HG02588 (cell line): ENCODE results near the gene KIF5C.
"Not testable (repeated sequence)": the region's sequence is repeated elsewhere in the genome, so short reads cannot be mapped to it uniquely, and the experiment has no call there.

Experiments
- ATAC-seq: cut with Tn5 transposase; IDR thresholded peaks from one replicate; pipeline ENCODE4 v1.9.1; 2021; ENCODE audit warnings: mild to moderate bottlenecking, moderate library complexity; ENCODE audit not compliant: unreplicated experiment

Gene KIF5C

DNA sequence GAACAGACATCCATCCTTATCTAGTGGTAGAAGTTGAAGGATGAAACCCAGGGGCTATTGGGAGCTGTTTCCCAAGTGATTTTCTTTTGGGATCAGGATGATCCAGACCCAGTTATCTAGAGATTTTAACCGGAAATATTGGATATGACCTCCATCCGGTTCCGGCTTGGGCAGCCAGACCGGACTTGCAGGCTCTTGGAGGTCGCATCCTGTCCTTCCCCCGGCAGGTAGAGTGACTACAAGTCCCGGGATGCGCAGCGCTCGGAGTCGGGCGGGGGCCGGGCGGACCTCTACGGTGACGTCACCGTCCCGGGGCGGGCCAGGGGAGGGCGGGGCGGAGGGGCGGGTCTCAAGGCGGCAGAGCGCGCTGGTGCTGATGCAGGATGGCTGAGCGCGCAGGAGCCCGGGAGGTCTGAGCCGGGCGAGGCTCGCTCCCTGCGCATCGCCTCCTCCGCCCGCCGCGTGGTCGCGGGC is at the start of gene KIF5C:
KIF5C (plus strand) TSS at position 360 of the 474 bp plus-strand sequence. CDS start 391 bp downstream, outside the sequence.
- peak; percentile 93 for ATAC-seq

GRCh38 chr2:148826791-148827190 is 48.2 kb upstream of the KIF5C start:
- no peak for ATAC-seq

- no peak for ATAC-seq
Observed at GRCh38 chr2:148828941-148829340, 46.1 kb upstream of the KIF5C start.

DNA sequence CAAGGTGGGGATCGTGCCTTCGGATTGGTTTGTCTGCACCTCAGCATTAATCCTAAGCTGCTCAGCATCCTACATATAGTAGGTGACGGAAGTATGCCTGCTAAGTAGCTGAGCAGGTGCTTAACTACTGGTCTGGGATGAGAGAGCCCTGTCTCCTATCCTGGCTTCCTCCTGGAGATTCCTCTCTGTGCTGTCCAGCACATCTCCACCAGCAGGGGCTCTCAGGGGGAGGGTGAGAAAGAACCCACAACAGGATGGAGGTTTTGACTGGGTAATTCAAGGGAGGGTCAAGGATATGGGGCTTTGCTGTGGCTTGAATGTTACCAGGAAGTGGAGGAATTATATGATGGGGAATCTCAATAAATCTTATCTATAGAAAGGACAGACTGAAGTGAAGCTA is 45.4 kb upstream of the KIF5C start:
- ATAC-seq: no peak

DNA sequence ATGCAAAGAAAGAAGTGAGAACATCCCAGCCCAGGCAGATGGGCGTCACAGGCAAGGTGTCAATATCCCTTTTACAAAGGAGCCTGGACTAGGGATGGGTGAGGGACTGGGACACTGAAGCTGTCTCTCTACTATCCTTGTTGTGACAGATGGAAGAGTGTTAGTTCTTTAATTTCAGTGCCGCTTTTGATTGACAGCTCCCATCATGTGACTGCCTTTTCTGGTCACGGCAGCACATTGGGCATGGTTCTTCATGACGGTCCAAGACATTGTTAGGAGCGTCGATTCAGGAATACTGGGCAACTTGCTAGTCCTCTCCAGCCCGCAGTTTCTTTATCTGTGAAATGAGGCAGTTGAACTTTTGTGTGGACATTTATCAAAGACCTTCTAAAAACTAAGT is 42.4 kb upstream of the KIF5C start:
- no peak for ATAC-seq

GRCh38 chr2:148842050-148842449 is 33.0 kb upstream of the KIF5C start:
- no peak for ATAC-seq

GRCh38 chr2:148848146-148848545 is 26.9 kb upstream of the KIF5C start:
- no peak for ATAC-seq

DNA sequence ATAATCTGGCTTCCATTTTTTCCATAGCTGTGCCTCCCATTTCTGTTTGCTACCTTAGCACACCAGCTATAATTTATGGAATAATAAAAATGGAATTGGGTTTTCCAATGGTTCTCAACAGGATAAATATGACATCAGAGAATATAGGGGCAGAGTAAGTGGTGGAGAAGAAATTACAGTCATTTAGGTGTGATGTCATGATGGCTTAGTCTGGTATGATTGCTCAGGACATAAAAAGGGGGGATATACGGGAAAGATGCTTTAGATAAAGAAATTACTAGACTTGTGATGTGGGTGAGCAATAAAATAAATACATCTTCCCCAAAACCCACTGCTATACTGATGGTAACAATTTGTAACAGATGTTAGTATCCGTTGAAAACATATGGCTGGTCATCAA is 21.6 kb upstream of the KIF5C start:
- no peak for ATAC-seq

- ATAC-seq: no peak
Observed at GRCh38 chr2:148860037-148860436, 15.0 kb upstream of the KIF5C start.

DNA sequence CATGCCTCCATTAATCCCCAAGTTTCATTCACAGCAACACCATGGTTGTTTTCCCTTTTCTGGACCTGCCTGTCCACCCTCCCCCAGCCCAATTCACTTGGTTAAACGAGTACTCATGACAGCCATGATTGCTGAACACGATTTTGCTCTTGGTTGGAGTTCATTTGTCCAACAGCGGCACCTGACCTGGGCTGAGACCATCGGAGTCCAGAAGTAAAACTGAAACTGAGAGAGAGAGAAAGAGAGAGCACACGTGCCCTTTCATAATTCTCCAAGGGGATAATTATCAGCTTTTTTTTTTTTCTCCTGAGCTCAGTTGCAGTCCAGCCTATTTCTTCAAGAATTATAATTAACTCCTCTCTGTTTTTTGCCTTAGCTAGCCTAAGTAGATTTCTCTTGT is 13.7 kb upstream of the KIF5C start:
- no peak for ATAC-seq

DNA sequence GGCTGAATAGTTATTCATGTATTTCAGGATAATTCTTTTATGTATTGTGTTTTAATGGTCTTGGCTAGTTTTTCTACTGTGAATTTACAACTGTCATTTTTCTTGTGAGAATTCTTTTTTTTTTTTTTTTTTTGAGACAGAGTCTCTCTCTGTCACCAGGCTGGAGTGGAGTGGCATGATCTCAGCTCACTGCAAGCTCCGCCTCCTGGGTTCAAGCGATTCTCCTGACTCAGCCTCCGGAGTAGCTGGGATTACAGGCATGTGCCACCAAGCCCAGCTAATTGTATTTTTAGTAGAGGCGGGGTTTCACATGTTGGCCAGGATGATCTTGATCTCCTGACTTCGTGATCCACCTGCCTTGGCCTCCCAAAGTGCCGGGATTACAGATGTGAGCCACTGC is 12.5 kb upstream of the KIF5C start:
- not testable (repeated sequence) for ATAC-seq

GRCh38 chr2:148865512-148865911 is 9.5 kb upstream of the KIF5C start:
- no peak for ATAC-seq

DNA sequence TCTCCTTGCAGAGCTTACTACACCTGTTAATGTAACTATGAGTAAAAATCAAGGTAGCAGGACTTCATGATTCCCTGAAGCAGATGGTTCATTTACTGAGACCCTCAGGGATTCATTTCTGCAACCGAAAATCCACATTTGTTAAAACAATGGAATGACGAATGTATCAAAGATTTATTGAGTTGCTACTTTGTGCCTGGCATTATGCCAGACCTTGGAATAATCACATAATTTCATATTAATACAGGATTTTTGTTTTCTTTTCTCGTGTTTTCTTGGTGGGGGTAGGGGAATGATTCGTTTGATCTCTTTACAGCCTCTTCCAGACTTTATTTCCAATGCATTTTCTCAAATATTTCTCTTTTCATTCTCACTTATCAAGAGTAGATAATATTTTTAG is 8.9 kb upstream of the KIF5C start:
- ATAC-seq: no peak

DNA sequence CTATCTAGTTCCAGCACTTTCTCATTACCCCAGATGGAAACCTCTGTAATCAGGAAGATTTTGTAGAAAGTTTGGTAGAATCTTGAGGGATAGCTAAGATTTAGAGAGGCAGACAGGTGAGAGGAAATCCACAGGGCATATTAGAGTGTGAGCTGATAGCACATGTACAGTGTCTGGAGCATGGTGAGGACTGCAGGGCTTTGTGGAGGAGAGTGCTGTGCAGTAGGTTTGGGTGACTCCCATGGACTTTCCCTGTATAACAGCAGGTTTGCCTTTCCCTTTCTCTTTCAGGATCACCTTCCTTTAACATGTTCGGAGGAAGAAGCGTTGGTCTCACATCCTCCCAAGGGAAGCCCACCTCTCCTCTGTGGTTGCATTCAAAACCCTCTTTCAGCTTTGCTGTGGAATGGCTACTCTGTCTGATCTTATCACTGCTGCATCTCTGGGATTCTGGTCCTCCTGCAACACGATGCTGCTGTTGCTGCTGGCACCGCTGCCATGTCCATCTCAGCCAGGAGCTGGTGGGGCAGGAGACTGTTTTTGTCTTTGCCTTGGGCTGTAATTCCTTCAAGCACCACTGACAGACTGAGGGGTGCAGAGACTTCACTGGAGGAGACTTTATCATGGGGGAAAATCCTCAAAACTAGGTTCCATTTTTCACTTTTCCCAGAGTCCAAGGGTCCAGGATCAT is 7.8 kb upstream of the KIF5C start:
- ATAC-seq: no peak

DNA sequence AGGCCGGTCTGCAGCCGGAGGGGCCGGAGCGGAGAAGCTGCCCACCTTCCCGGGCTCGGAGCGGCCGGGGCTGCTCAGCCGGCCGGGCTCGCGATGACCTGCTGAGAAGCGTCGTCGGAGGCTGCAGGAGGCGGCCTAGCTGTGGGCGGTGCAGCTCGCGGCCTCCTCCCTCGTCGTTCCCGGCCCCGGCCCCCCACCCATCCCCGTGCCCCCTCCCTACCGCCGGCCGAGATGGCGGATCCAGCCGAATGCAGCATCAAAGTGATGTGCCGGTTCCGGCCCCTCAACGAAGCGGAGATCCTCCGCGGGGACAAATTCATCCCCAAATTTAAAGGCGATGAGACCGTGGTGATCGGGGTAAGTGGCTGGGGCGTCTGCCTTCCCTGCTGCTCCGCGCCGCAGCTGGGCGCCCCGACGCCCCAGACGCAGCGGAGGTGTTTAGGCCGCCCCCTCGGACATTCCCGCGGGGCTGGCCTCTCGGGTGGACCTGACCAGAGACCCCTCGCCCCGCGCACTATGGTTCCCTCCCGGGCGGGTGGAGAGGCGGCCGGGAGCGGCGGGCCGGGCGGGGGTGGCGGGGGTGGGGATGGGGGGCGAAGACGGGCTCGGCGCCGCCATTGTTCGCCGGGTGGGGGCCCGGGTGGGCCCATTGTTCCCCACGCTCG is 492 bp downstream of the KIF5C start:
- ATAC-seq: peak; percentile 22

DNA sequence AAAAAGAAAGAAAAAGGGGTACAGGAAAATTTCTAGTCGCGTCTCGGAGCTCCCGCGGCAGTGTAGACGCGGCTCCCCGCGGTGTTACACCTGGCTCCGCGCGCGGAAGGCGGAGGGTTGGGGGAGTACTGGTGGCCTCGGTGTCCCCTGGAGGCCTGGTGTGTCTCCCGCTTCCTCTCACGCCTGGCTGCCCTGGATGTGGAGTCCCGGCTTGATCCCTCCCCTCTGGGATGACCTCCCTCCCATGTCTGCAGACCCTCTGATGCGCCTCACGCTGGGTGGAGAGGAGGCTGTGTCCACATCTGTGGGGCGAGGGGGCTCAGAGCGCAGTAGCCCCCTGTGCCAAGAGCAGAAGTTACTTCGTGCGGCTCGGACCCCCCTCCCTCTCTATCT is 1.2 kb downstream of the KIF5C start:
- ATAC-seq: no peak

- ATAC-seq: no peak
Observed at GRCh38 chr2:148876595-148877402, 1.8 kb downstream of the KIF5C start.

- no peak for ATAC-seq
Observed at GRCh38 chr2:148877403-148877740, 2.3 kb downstream of the KIF5C start.

DNA sequence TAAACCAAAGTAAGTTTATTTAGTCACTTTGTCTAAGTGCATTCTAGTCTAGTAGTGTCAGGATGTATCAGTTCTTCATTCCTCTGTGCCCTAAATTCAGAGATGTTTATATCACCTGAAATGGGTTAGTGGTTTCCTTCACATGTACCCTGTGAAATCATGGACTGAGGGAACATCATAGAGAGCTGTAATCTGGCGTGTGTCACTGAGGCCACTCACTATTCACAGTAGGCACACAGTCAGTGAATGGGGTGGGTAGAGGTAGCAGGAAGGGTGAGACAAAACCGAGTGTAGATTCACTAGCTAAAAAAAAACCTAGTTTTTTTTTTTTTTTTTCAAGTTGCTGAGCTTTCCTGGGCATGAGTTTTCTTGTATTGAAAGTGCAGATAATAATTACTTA is 5.6 kb downstream of the KIF5C start:
- ATAC-seq: no peak

- no peak for ATAC-seq
Observed at GRCh38 chr2:148882051-148882450, 7.0 kb downstream of the KIF5C start.

GRCh38 chr2:148885209-148885608 is 10.2 kb downstream of the KIF5C start:
- no peak for ATAC-seq

GRCh38 chr2:148885988-148886387 is 11.0 kb downstream of the KIF5C start:
- ATAC-seq: no peak
